ENCODE results near the gene ELOVL5.

ELOVL5 gene

GRCh38 chr6:53312355-53312754 lies 36.4 kb downstream of the ELOVL5 start:
- no peak overlapping the region for H3K9ac ChIP-seq (ENCODE audit: low read length)
- H2AFZ ChIP-seq (ENCODE audit: low read length): no peak overlapping the region
- H3K79me2 ChIP-seq (ENCODE audit: insufficient read depth, low read length): peaks cover 96% of the 10 kb centered on the region
- no peaks in the 10 kb centered on the region for H3K9me3 ChIP-seq (ENCODE audit: low read length)
- no peaks in the 10 kb centered on the region for H4K20me1 ChIP-seq (ENCODE audit: insufficient read depth, low read length)
- H3K9me2 ChIP-seq (ENCODE audit: low read depth, low read length): no peaks in the 10 kb centered on the region
- no peaks in the 10 kb centered on the region for H3K27me3 ChIP-seq (ENCODE audit: insufficient read depth, low read length)
- H3K4me2 ChIP-seq (ENCODE audit: low read length): peak overlapping the region; percentile 3; the same call in 1 of the 2 replicates
- no peak overlapping the region for H3K4me3 ChIP-seq (ENCODE audit: low read depth, low read length, poor library complexity, severe bottlenecking)
- no peak for TF ChIP-seq CTCF (IDR thresholded peaks at IDR 0.05; ENCODE audit: low read length)
- H3K27ac ChIP-seq (ENCODE audit: low read depth, low read length, poor library complexity, severe bottlenecking): peak overlapping the region; percentile 89
- H3K4me1 ChIP-seq (ENCODE audit: insufficient read depth, low read length, severe bottlenecking): peaks cover 69% of the 10 kb centered on the region
- H3K36me3 ChIP-seq (ENCODE audit: insufficient read depth, low read length): peaks cover 20% of the 10 kb centered on the region; the same call in 1 of the 2 replicates
- H3F3A ChIP-seq (ENCODE audit: insufficient read depth, low read length): no peaks in the 10 kb centered on the region; the same call in 1 of the 2 replicates

- peaks cover 20% of the 10 kb centered on the region; the same call in 1 of the 2 replicates for H3K36me3 ChIP-seq (ENCODE audit: insufficient read depth, low read length)
- H3K9ac ChIP-seq (ENCODE audit: low read length): no peak overlapping the region
- no peaks in the 10 kb centered on the region for H4K20me1 ChIP-seq (ENCODE audit: insufficient read depth, low read length)
- H3K4me1 ChIP-seq (ENCODE audit: insufficient read depth, low read length, severe bottlenecking): peaks cover 70% of the 10 kb centered on the region
- H3K27me3 ChIP-seq (ENCODE audit: insufficient read depth, low read length): no peaks in the 10 kb centered on the region
- peaks cover 6% of the 10 kb centered on the region for H3K9me3 ChIP-seq (ENCODE audit: low read length)
- peak overlapping the region; percentile 45; the same call in 1 of the 2 replicates for H3K4me2 ChIP-seq (ENCODE audit: low read length)
- H3F3A ChIP-seq (ENCODE audit: insufficient read depth, low read length): no peaks in the 10 kb centered on the region; the same call in 1 of the 2 replicates
- H3K4me3 ChIP-seq (ENCODE audit: low read depth, low read length, poor library complexity, severe bottlenecking): peak overlapping the region; percentile 7
- peaks cover 98% of the 10 kb centered on the region for H3K79me2 ChIP-seq (ENCODE audit: insufficient read depth, low read length)
- no peaks in the 10 kb centered on the region for H3K9me2 ChIP-seq (ENCODE audit: low read depth, low read length)
- peak overlapping the region; percentile 89 for H3K27ac ChIP-seq (ENCODE audit: low read depth, low read length, poor library complexity, severe bottlenecking)
- no peak overlapping the region for H2AFZ ChIP-seq (ENCODE audit: low read length)
- TF ChIP-seq EZH2 (IDR thresholded peaks at IDR 0.05; ENCODE audit: borderline replicate concordance, low read length): no peak
- TF ChIP-seq CTCF (IDR thresholded peaks at IDR 0.05; ENCODE audit: low read length): no peak
Observed at GRCh38 chr6:53311586-53311935, 37.2 kb downstream of the ELOVL5 start.

GRCh38 chr6:53310771-53311585 lies 37.8 kb downstream of the ELOVL5 start:
- Histone ChIP-seq H3K9me2 (ENCODE audit: low read depth, low read length) (no peaks in the 10 kb centered on the region), H3K4me2 (ENCODE audit: low read length) (peak overlapping the region; percentile 45), H3K9ac (ENCODE audit: low read length) (peak overlapping the region; percentile 47; the same call in 1 of the 2 replicates), H2AFZ (ENCODE audit: low read length) (no peak overlapping the region), H3K36me3 (ENCODE audit: insufficient read depth, low read length) (peaks cover 20% of the 10 kb centered on the region; the same call in 1 of the 2 replicates), H3K27ac (ENCODE audit: low read depth, low read length, poor library complexity, severe bottlenecking) (peak overlapping the region; percentile 89), H4K20me1 (ENCODE audit: insufficient read depth, low read length) (no peaks in the 10 kb centered on the region), H3K27me3 (ENCODE audit: insufficient read depth, low read length) (no peaks in the 10 kb centered on the region), H3K79me2 (ENCODE audit: insufficient read depth, low read length) (peaks cover 94% of the 10 kb centered on the region), H3K9me3 (ENCODE audit: low read length) (peaks cover 8% of the 10 kb centered on the region), H3K4me3 (ENCODE audit: low read depth, low read length, poor library complexity, severe bottlenecking) (peak overlapping the region; percentile 7), H3F3A (ENCODE audit: insufficient read depth, low read length) (no peaks in the 10 kb centered on the region; the same call in 1 of the 2 replicates), H3K4me1 (ENCODE audit: insufficient read depth, low read length, severe bottlenecking) (peaks cover 64% of the 10 kb centered on the region)
- no peak for TF ChIP-seq CTCF (IDR thresholded peaks at IDR 0.05; ENCODE audit: low read length)
- no peak for TF ChIP-seq EZH2 (IDR thresholded peaks at IDR 0.05; ENCODE audit: borderline replicate concordance, low read length)

Measured in OCI-LY1 (cell line).